LNCAP (cell line): Measurements from ENCODE around the gene FN3K.

ENCODE experiments used
- CTCF ChIP-seq: fragments of 450-650 bp; IDR thresholded peaks from 2 replicates; pipeline ENCODE4 v1.5.1; 2017; ENCODE audit warnings: mild to moderate bottlenecking

FN3K gene

GRCh38 chr17:82767041-82767754, 31.8 kb downstream of the FN3K start:
- TF ChIP-seq CTCF = peak; percentile 78

GRCh38 chr17:82769041-82769440, 33.6 kb downstream of the FN3K start:
- TF ChIP-seq CTCF = no peak

DNA sequence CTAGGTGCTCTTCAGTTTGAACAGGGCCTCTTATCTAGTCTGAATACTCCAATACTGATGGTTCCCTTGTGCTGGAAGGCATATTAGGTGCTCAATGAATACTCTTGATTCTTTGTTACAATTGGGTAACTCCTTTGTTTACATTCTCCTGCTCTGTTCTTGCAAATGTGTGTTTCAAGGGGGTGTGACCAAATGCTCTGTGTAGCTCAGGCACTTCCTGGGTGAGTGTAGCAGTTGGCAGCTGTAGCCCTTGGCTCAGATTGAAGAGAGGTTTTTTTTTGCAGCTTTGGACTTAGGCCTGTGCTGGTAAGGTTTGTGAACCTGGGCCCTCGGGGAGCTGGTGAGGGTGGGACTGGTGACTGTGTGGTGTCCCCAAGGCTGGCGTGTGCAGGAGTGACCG, 36.6 kb downstream of the FN3K start:
- TF ChIP-seq CTCF = no peak

GRCh38 chr17:82775001-82775823, 39.8 kb downstream of the FN3K start:
- peak; percentile 94 for TF ChIP-seq CTCF

GRCh38 chr17:82776454-82776853, 41.0 kb downstream of the FN3K start:
- TF ChIP-seq CTCF = no peak

GRCh38 chr17:82777778-82778375, 42.5 kb downstream of the FN3K start:
- TF ChIP-seq CTCF = peak; percentile 26; the same call in 1 of the 2 replicates

- no peak for TF ChIP-seq CTCF
These were observed 44.1 kb downstream of the FN3K start for GRCh38 chr17:82779541-82779940.
